Ovary (tissue), 9 donors: ENCODE data around the gene MT2A. TPM values are rescaled to one million over a fixed set of nuclear protein-coding genes. Genes with fewer than 3 reads are reported as not detected.

Experiments used
- DNase-seq, 5 donors: peaks; one replicate each; pipeline ENCODE4 v3.0.0-alpha.2; 2019 to 2020
- H3K27ac ChIP-seq, 2 donors: fragments of 200-600 bp; one replicate each; pipeline versions ENCODE4 v1.5.1 to v1.8.0; 2019 to 2022
- H3K27me3 ChIP-seq: fragments of 200-600 bp; one replicate; pipeline ENCODE4 v1.8.0; 2022
- H3K36me3 ChIP-seq: fragments of 200-600 bp; sonication (generic); one replicate; pipeline ENCODE4 v1.5.1; 2019
- H3K4me1 ChIP-seq: one replicate; pipeline ENCODE4 v1.8.1; 2013; ENCODE audit warnings: mild to moderate bottlenecking, moderate library complexity; ENCODE audit not compliant: insufficient read depth
- H3K4me3 ChIP-seq: fragments of 200-600 bp; sonication (generic); one replicate; pipeline ENCODE4 v1.5.1; 2017
- H3K9me3 ChIP-seq, 2 donors: fragments of 200-600 bp in 1 of 2; sonication (generic) in 1 of 2; one replicate each; pipeline versions ENCODE4 v1.5.1 to v1.8.1; 2013 to 2019; ENCODE audit warnings: mild to moderate bottlenecking in 1 of 2, moderate library complexity in 1 of 2
- EP300 ChIP-seq: sonication (generic); formaldehyde crosslinking; IDR thresholded peaks from one replicate; pipeline ENCODE4 v1.6.1; 2017; ENCODE audit warnings: antibody characterized with exemption
- POLR2A ChIP-seq: fragments of 450-650 bp; IDR thresholded peaks from one replicate; pipeline ENCODE4 v1.6.1; 2017; ENCODE audit warnings: antibody characterized with exemption, mild to moderate bottlenecking, moderate library complexity
- WGBS, 3 donors: extraction: QIAGEN DNeasy Blood & Tissue Kit in 1 of 3; methylation state at CpG; one replicate each; pipeline versions ENCODE4 v1.1.5 to v1.1.7; 2013 to 2017; 5-methylcytosine and 5-hydroxymethylcytosine counted together
- intact Hi-C, 4 donors: fragments of 100-400 bp; cut with DNase I; formaldehyde crosslinking; loops; one replicate each; pipeline versions ENCODE4 v1.11.0 to v1.15.1; 2022 to 2023
- polyA plus RNA-seq, 2 donors: library from polyadenylated mRNA; stranded (reverse); fragments of 200-250 nt in 1 of 2; fragments of 350-450 nt in 1 of 2; fragmentation: Illumina TruSeq in 1 of 2; extraction: RNeasy Lipid Tissue Mini Kit (QIAGEN cat#74804) in 1 of 2; gene quantifications; one replicate each; pipeline ENCODE4 v1.2.3, GENCODE V29; 2013 to 2014
- total RNA-seq, 7 donors: library from RNA; depleted of rRNA in 2 of 7; stranded (reverse); fragments of >200 nt in 2 of 7; fragmentation: NEBNext Ultra II Directional in 3 of 7; extraction: Animal tissue kit (Norgen Biotek cat#: 25700) in 3 of 7; gene quantifications; one replicate each; pipeline versions ENCODE4 v1.1.0 to v1.2.4, GENCODE V29; 2016 to 2023
- TF ChIP-seq, protein P1 (sequence below), 3 donors: fragments of 450-650 bp in 2 of 3; fragments of 200-600 bp in 1 of 3; IDR thresholded peaks; one replicate each; pipeline versions ENCODE4 v1.5.1 to v1.8.0; 2016 to 2022; ENCODE audit warnings: antibody characterized with exemption in 3 of 3, mild to moderate bottlenecking in 1 of 3
- donor health status: DM: no; HTN: no; CAD: no; lungs with moderate emphysema.
- donor health status: DM: no; HTN: no; CAD: no.
- donor health status: Bipolar disorder and iron deficiency.
- donor health status: DM: yes; HTN: yes; CAD: no.
- donor health status: DM: no; HTN: no; CAD: no.
- donor health status: DM: yes; HTN: yes; CAD: no.

MT2A gene
- total and polyA plus RNA-seq, 9 donors: 16.1 to 679 (median 136) TPM

DNA sequence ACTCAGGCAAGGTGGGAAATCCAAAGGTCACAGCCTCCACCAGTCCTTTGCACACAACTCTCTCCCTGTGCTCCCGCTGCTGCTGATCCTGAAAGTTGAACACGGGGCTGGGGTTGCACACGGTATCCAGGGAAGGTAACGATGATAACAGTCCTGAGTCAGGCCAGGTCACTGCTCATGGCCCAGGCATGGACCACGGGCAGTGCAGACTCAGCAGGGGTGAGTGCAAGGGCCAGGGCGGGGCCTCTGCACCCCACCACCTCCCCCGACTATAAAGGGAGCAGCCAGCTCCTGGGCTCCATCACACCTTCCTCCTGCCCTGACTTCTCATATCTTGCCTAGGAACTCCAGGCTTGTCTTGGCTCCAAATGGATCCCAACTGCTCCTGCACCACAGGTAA lies 43.2 kb downstream of the MT2A start, which contains the start of gene MT1B:
Gene MT1B, plus strand, starts transcription at position 301 of the 400 bp plus-strand sequence. Its CDS starts 68 bp downstream, at position 369.
- TF ChIP-seq, protein P1, sequence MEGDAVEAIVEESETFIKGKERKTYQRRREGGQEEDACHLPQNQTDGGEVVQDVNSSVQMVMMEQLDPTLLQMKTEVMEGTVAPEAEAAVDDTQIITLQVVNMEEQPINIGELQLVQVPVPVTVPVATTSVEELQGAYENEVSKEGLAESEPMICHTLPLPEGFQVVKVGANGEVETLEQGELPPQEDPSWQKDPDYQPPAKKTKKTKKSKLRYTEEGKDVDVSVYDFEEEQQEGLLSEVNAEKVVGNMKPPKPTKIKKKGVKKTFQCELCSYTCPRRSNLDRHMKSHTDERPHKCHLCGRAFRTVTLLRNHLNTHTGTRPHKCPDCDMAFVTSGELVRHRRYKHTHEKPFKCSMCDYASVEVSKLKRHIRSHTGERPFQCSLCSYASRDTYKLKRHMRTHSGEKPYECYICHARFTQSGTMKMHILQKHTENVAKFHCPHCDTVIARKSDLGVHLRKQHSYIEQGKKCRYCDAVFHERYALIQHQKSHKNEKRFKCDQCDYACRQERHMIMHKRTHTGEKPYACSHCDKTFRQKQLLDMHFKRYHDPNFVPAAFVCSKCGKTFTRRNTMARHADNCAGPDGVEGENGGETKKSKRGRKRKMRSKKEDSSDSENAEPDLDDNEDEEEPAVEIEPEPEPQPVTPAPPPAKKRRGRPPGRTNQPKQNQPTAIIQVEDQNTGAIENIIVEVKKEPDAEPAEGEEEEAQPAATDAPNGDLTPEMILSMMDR (IDR thresholded peaks at IDR 0.05): no peak
- TF ChIP-seq EP300: no peak
- TF ChIP-seq POLR2A: no peak
- no peaks in the 10 kb centered on the region for H3K27me3 ChIP-seq
- WGBS, 3 donors: 57 to 62% (median 61%) methylated on average over 7 of the region's 7 CpGs
- no peak within 1 kb of the TSS for H3K4me3 ChIP-seq
- no peak for DNase-seq
- intact Hi-C loops: no loop called here
- no peaks in the 10 kb centered on the region for H3K9me3 ChIP-seq
- H3K27ac ChIP-seq: no peak within 1 kb of the TSS
- no peaks in the 10 kb centered on the region for H3K4me1 ChIP-seq
- no peaks in the 10 kb centered on the region for H3K36me3 ChIP-seq

DNA sequence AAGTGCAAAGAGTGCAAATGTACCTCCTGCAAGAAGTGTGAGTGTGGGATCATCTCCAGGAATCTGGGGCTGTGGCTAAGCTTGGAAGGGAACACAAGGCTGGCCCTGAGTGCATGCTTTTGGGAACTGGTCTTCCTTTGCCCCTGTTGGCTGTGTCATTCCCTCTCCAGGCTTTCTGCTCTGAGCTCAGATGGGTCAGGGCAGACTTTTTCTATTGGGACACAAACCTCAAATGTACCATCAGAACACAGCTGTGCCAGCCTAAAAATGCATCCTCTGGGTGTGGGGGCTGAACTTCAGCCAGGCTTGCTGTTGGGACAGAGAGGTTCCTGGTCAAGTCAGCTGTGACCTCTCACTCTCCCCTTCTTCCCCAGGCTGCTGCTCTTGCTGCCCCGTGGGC lies 44.2 kb downstream of the MT2A start:
- DNase-seq: no peak
- Histone ChIP-seq H3K27me3 (no peaks in the 10 kb centered on the region), H3K4me3 (no peak overlapping the region), H3K36me3 (no peaks in the 10 kb centered on the region), H3K9me3 (no peaks in the 10 kb centered on the region), H3K4me1 (no peaks in the 10 kb centered on the region), H3K27ac (no peak overlapping the region)
- intact Hi-C loops: no loop called here
- TF ChIP-seq POLR2A (no peak), EP300 (no peak)
- TF ChIP-seq, protein P1 (IDR thresholded peaks at IDR 0.05): no peak
- 45 to 58% (median 47%) methylated on average over 1 of the region's 1 CpG for WGBS, 3 donors

DNA sequence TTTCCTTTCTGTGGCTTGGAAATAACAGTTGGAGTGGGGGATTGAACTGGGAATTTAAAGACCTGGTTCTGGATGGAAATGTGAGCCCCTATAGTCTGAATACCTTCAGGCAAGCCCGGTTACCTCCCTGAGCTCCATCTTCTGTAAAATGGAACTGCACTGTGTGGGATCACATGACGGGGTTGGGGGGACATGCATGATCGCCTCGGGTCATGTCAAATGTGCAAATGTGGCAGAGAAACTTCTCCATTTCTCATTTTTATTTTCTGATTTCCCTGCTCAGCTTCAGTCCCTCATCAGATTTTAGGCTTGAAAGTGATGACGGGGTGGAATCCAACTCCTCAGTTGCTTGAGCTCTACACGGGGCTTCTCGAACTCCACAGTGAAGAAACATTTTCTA lies 44.8 kb downstream of the MT2A start:
- H3K9me3 ChIP-seq: no peaks in the 10 kb centered on the region
- H3K4me1 ChIP-seq: no peaks in the 10 kb centered on the region
- TF ChIP-seq, protein P1 (IDR thresholded peaks at IDR 0.05): no peak
- TF ChIP-seq EP300 (no peak), POLR2A (no peak)
- no peak overlapping the region for H3K4me3 ChIP-seq
- no peak overlapping the region for H3K27ac ChIP-seq
- no peaks in the 10 kb centered on the region for H3K27me3 ChIP-seq
- H3K36me3 ChIP-seq: no peaks in the 10 kb centered on the region
- no peak for DNase-seq
- WGBS, 3 donors: 71 to 81% (median 77%) methylated on average over 7 of the region's 7 CpGs
- intact Hi-C loops: no loop called here

DNA sequence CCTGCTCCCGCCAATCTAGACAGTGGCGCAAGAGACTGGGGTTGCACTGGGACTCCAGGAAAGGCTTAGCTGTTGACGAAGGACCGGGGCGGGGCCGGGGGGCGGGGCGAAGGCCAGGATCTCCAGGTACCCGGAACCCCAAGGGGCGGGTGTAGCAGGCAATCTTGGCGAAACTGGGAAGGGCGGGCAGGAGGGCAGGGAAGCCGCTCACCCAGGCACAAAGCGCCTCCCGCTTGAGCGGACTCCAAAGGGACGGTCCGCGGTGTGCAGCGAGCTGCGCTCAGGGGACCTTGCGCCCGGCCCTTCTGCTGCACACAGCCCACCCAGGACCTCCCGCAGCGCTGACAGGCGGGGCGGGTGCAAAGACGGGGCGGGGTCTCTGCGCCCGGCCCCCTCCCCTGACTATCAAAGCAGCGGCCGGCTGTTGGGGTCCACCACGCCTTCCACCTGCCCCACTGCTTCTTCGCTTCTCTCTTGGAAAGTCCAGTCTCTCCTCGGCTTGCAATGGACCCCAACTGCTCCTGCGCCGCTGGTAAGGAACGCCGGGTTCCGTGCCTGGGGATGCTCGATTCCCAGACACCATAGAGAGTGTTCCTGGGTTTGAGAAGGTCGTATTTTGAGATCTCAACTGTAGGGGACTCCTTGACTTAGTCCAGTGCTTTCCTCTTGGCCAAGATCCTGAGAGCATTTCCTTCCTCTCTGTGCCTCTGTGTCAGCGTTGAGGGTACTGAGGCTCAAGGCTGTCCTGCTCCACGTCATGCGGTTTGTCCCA lies 49.4 kb downstream of the MT2A start, which contains the start of gene MT1F:
Gene MT1F, plus strand, starts transcription at position 405 of the 772 bp plus-strand sequence. Its CDS starts 100 bp downstream, at position 505.
- intact Hi-C loops: no loop called here
- DNase-seq: peak in 2 of 5 donors; percentile 61 to 62
- WGBS, 3 donors: 2 to 6% (median 3%) methylated on average over 11 to 46 of the region's 46 CpGs
- TF ChIP-seq EP300 (no peak), POLR2A (no peak)
- TF ChIP-seq, protein P1 (IDR thresholded peaks at IDR 0.05): no peak
- Histone ChIP-seq H3K27ac (no peak within 1 kb of the TSS), H3K36me3 (no peaks in the 10 kb centered on the region), H3K27me3 (no peaks in the 10 kb centered on the region), H3K4me1 (no peaks in the 10 kb centered on the region), H3K9me3 (no peaks in the 10 kb centered on the region), H3K4me3 (peak within 1 kb of the TSS; percentile 35)
